ENCODE results near the gene NUTM2A. TPM values are rescaled to one million over a fixed set of nuclear protein-coding genes. Genes with fewer than 3 reads are reported as not detected.
"Not testable (repeated sequence)": the region's sequence is repeated elsewhere in the genome, so short reads cannot be mapped to it uniquely, and the experiment has no call there.

Gene NUTM2A
- total RNA-seq, 1 donor from 2014 or later = 0.79 TPM

GRCh38 chr10:87234854-87235253 lies 9.6 kb downstream of the NUTM2A start:
- not testable (repeated sequence) for H3K79me2 ChIP-seq (ENCODE audit: insufficient read depth, low read length); H3K4me2 ChIP-seq (ENCODE audit: low read length); H3K27me3 Mint-ChIP-seq (ENCODE audit: low read depth, unreplicated experiment); H3K27ac Mint-ChIP-seq (ENCODE audit: unreplicated experiment); H3K9ac ChIP-seq (ENCODE audit: low read length); H3K36me3 ChIP-seq (ENCODE audit: insufficient read depth, low read length); H3K4me3 ChIP-seq (ENCODE audit: insufficient read depth, low read depth, low read length); H3K27me3 ChIP-seq (ENCODE audit: insufficient read depth, low read length); H2AFZ ChIP-seq (ENCODE audit: low read depth, low read length); H4K20me1 ChIP-seq (ENCODE audit: insufficient read depth, low read length); H3K36me3 Mint-ChIP-seq (ENCODE audit: low read depth, unreplicated experiment); H3K4me3 Mint-ChIP-seq (ENCODE audit: unreplicated experiment); H3K27ac ChIP-seq (ENCODE audit: low read depth, low read length); H3K4me1 ChIP-seq (ENCODE audit: insufficient read depth, low read length); FAIRE-seq; H3K9me3 ChIP-seq (ENCODE audit: insufficient read depth, low read depth, low read length); H3K9me3 Mint-ChIP-seq (ENCODE audit: unreplicated experiment); DNase-seq (ENCODE audit: low read depth); H3K4me1 Mint-ChIP-seq (ENCODE audit: low read depth, unreplicated experiment)

- H3K27me3 ChIP-seq (ENCODE audit: insufficient read depth, low read length); H3K36me3 ChIP-seq (ENCODE audit: insufficient read depth, low read length); FAIRE-seq; H3K4me1 ChIP-seq (ENCODE audit: insufficient read depth, low read length); H3K9me3 Mint-ChIP-seq (ENCODE audit: unreplicated experiment); H3K27me3 Mint-ChIP-seq (ENCODE audit: low read depth, unreplicated experiment); H3K4me2 ChIP-seq (ENCODE audit: low read length); DNase-seq (ENCODE audit: low read depth); H3K9me3 ChIP-seq (ENCODE audit: insufficient read depth, low read depth, low read length); H3K4me3 Mint-ChIP-seq (ENCODE audit: unreplicated experiment); H3K36me3 Mint-ChIP-seq (ENCODE audit: low read depth, unreplicated experiment); H3K27ac Mint-ChIP-seq (ENCODE audit: unreplicated experiment); H3K4me1 Mint-ChIP-seq (ENCODE audit: low read depth, unreplicated experiment); H4K20me1 ChIP-seq (ENCODE audit: insufficient read depth, low read length); H3K79me2 ChIP-seq (ENCODE audit: insufficient read depth, low read length); H3K4me3 ChIP-seq (ENCODE audit: insufficient read depth, low read depth, low read length); H2AFZ ChIP-seq (ENCODE audit: low read depth, low read length); H3K9ac ChIP-seq (ENCODE audit: low read length); H3K27ac ChIP-seq (ENCODE audit: low read depth, low read length): not testable (repeated sequence)
Observed at GRCh38 chr10:87237244-87237643, 12.0 kb downstream of the NUTM2A start.

- not testable (repeated sequence) for H3K36me3 Mint-ChIP-seq (ENCODE audit: low read depth, unreplicated experiment); H3K9me3 ChIP-seq (ENCODE audit: insufficient read depth, low read depth, low read length); H3K4me2 ChIP-seq (ENCODE audit: low read length); DNase-seq (ENCODE audit: low read depth); H3K27ac ChIP-seq (ENCODE audit: low read depth, low read length); H3K27me3 ChIP-seq (ENCODE audit: insufficient read depth, low read length); H3K79me2 ChIP-seq (ENCODE audit: insufficient read depth, low read length); H3K36me3 ChIP-seq (ENCODE audit: insufficient read depth, low read length); H3K4me1 Mint-ChIP-seq (ENCODE audit: low read depth, unreplicated experiment); H3K9me3 Mint-ChIP-seq (ENCODE audit: unreplicated experiment); H3K4me3 Mint-ChIP-seq (ENCODE audit: unreplicated experiment); H4K20me1 ChIP-seq (ENCODE audit: insufficient read depth, low read length); H3K27ac Mint-ChIP-seq (ENCODE audit: unreplicated experiment); H3K27me3 Mint-ChIP-seq (ENCODE audit: low read depth, unreplicated experiment); FAIRE-seq; H3K4me3 ChIP-seq (ENCODE audit: insufficient read depth, low read depth, low read length); H3K9ac ChIP-seq (ENCODE audit: low read length); H2AFZ ChIP-seq (ENCODE audit: low read depth, low read length); H3K4me1 ChIP-seq (ENCODE audit: insufficient read depth, low read length)
Observed at GRCh38 chr10:87239346-87239808, 14.1 kb downstream of the NUTM2A start.

GRCh38 chr10:87242192-87242591 lies 16.9 kb downstream of the NUTM2A start:
- not testable (repeated sequence) for H3K36me3 Mint-ChIP-seq (ENCODE audit: low read depth, unreplicated experiment); H3K9me3 ChIP-seq (ENCODE audit: insufficient read depth, low read depth, low read length); H2AFZ ChIP-seq (ENCODE audit: low read depth, low read length); H3K36me3 ChIP-seq (ENCODE audit: insufficient read depth, low read length); H3K4me1 Mint-ChIP-seq (ENCODE audit: low read depth, unreplicated experiment); H3K4me1 ChIP-seq (ENCODE audit: insufficient read depth, low read length); H3K79me2 ChIP-seq (ENCODE audit: insufficient read depth, low read length); H3K9me3 Mint-ChIP-seq (ENCODE audit: unreplicated experiment); FAIRE-seq; H3K4me2 ChIP-seq (ENCODE audit: low read length); H4K20me1 ChIP-seq (ENCODE audit: insufficient read depth, low read length); DNase-seq (ENCODE audit: low read depth); H3K27ac Mint-ChIP-seq (ENCODE audit: unreplicated experiment); H3K27ac ChIP-seq (ENCODE audit: low read depth, low read length); H3K4me3 Mint-ChIP-seq (ENCODE audit: unreplicated experiment); H3K9ac ChIP-seq (ENCODE audit: low read length); H3K27me3 Mint-ChIP-seq (ENCODE audit: low read depth, unreplicated experiment); H3K4me3 ChIP-seq (ENCODE audit: insufficient read depth, low read depth, low read length); H3K27me3 ChIP-seq (ENCODE audit: insufficient read depth, low read length)

GRCh38 chr10:87247335-87247734 lies 22.1 kb downstream of the NUTM2A start:
- not testable (repeated sequence) for H3K27me3 ChIP-seq (ENCODE audit: insufficient read depth, low read length); FAIRE-seq

GRCh38 chr10:87248818-87249353 lies 23.6 kb downstream of the NUTM2A start:
- H2AFZ ChIP-seq (ENCODE audit: low read depth, low read length); H3K27ac Mint-ChIP-seq (ENCODE audit: unreplicated experiment); H4K20me1 ChIP-seq (ENCODE audit: insufficient read depth, low read length); H3K36me3 ChIP-seq (ENCODE audit: insufficient read depth, low read length); H3K9ac ChIP-seq (ENCODE audit: low read length); H3K27me3 Mint-ChIP-seq (ENCODE audit: low read depth, unreplicated experiment); H3K27ac ChIP-seq (ENCODE audit: low read depth, low read length); H3K4me1 Mint-ChIP-seq (ENCODE audit: low read depth, unreplicated experiment); H3K9me3 Mint-ChIP-seq (ENCODE audit: unreplicated experiment); H3K4me3 Mint-ChIP-seq (ENCODE audit: unreplicated experiment); H3K9me3 ChIP-seq (ENCODE audit: insufficient read depth, low read depth, low read length); H3K36me3 Mint-ChIP-seq (ENCODE audit: low read depth, unreplicated experiment); H3K4me1 ChIP-seq (ENCODE audit: insufficient read depth, low read length); H3K27me3 ChIP-seq (ENCODE audit: insufficient read depth, low read length); H3K4me2 ChIP-seq (ENCODE audit: low read length); FAIRE-seq; H3K4me3 ChIP-seq (ENCODE audit: insufficient read depth, low read depth, low read length); H3K79me2 ChIP-seq (ENCODE audit: insufficient read depth, low read length); DNase-seq (ENCODE audit: low read depth): not testable (repeated sequence)

More at GRCh38 chr10:87247335-87247734, 22.1 kb downstream of the NUTM2A start:
- H3K36me3 Mint-ChIP-seq (ENCODE audit: low read depth, unreplicated experiment); DNase-seq (ENCODE audit: low read depth); H2AFZ ChIP-seq (ENCODE audit: low read depth, low read length); H3K27ac Mint-ChIP-seq (ENCODE audit: unreplicated experiment); H3K27ac ChIP-seq (ENCODE audit: low read depth, low read length); H4K20me1 ChIP-seq (ENCODE audit: insufficient read depth, low read length); H3K27me3 Mint-ChIP-seq (ENCODE audit: low read depth, unreplicated experiment); H3K4me1 Mint-ChIP-seq (ENCODE audit: low read depth, unreplicated experiment); H3K4me3 ChIP-seq (ENCODE audit: insufficient read depth, low read depth, low read length); H3K4me2 ChIP-seq (ENCODE audit: low read length); H3K9me3 ChIP-seq (ENCODE audit: insufficient read depth, low read depth, low read length); H3K4me1 ChIP-seq (ENCODE audit: insufficient read depth, low read length); H3K9ac ChIP-seq (ENCODE audit: low read length); H3K4me3 Mint-ChIP-seq (ENCODE audit: unreplicated experiment); H3K79me2 ChIP-seq (ENCODE audit: insufficient read depth, low read length); H3K36me3 ChIP-seq (ENCODE audit: insufficient read depth, low read length); H3K9me3 Mint-ChIP-seq (ENCODE audit: unreplicated experiment): not testable (repeated sequence)

All from astrocyte (in vitro differentiated cells and primary cell).